Vagina (tissue), 2 donors: ENCODE data around the gene TYSND1.

Experiments
- CTCF ChIP-seq, 3 experiments: fragments of 450-650 bp in 2 of 3; fragments of 200-600 bp in 1 of 3; sonication (generic) in 1 of 3; IDR thresholded peaks; one replicate each; pipeline ENCODE4 v1.5.1; 2017 to 2019; ENCODE audit warnings: antibody characterized with exemption in 3 of 3, mild to moderate bottlenecking in 2 of 3, moderate library complexity in 2 of 3
- POLR2A ChIP-seq, 2 donors: fragments of 450-650 bp; IDR thresholded peaks; one replicate each; pipeline ENCODE4 v1.6.1; 2017; ENCODE audit warnings: antibody characterized with exemption in 2 of 2, mild to moderate bottlenecking in 2 of 2, moderate library complexity in 2 of 2

GRCh38 chr10:70135684-70136083, 10.8 kb downstream of the TYSND1 start:
- TF ChIP-seq CTCF (IDR thresholded peaks at IDR 0.05) (no peak), POLR2A (IDR thresholded peaks at IDR 0.05) (no peak)
